GM12875 (cell line): ENCODE measurements around the gene FEM1A.
"Not testable (repeated sequence)": the region's sequence is repeated elsewhere in the genome, so short reads cannot be mapped to it uniquely, and the experiment has no call there.

Source experiments
- H3K4me3 ChIP-seq: one replicate; pipeline ENCODE4 v1.5.1; 2011; ENCODE audit warnings: low read depth, low read length, control low read depth
- CTCF ChIP-seq: IDR thresholded peaks from 2 replicates; pipeline ENCODE4 v1.5.1; 2011; ENCODE audit warnings: low read depth, mild to moderate bottlenecking, control low read depth, inconsistent platforms, low read length, moderate library complexity, borderline replicate concordance; ENCODE audit not compliant: insufficient read depth

The FEM1A gene

GRCh38 chr19:4817467-4818277 lies 26.1 kb downstream of the FEM1A start:
- no peak for TF ChIP-seq CTCF
- no peak overlapping the region for H3K4me3 ChIP-seq

- H3K4me3 ChIP-seq: no peak overlapping the region
These were observed 29.7 kb downstream of the FEM1A start for GRCh38 chr19:4821265-4821664.

GRCh38 chr19:4822354-4822753 lies 30.8 kb downstream of the FEM1A start:
- H3K4me3 ChIP-seq: not testable (repeated sequence)

More at GRCh38 chr19:4821265-4821664, 29.7 kb downstream of the FEM1A start:
- no peak for TF ChIP-seq CTCF

GRCh38 chr19:4823577-4823976 lies 32.0 kb downstream of the FEM1A start:
- TF ChIP-seq CTCF: no peak
- H3K4me3 ChIP-seq: no peak overlapping the region

GRCh38 chr19:4829001-4829712 lies 37.6 kb downstream of the FEM1A start:
- TF ChIP-seq CTCF: no peak
- H3K4me3 ChIP-seq: peak overlapping the region; percentile 40

GRCh38 chr19:4830332-4830731 lies 38.8 kb downstream of the FEM1A start:
- peak overlapping the region; percentile 67 for H3K4me3 ChIP-seq
- no peak for TF ChIP-seq CTCF

- peak overlapping the region; percentile 67 for H3K4me3 ChIP-seq
These were observed 39.3 kb downstream of the FEM1A start for GRCh38 chr19:4830768-4831265.

More at GRCh38 chr19:4830768-4831265, 39.3 kb downstream of the FEM1A start:
- no peak for TF ChIP-seq CTCF
